Keratinocyte (primary cell): ENCODE results near the gene COIL.

Source experiments
- CTCF ChIP-seq, 3 experiments: IDR thresholded peaks in 1 of 3; conservative IDR thresholded peaks in 1 of 3; optimal IDR thresholded peaks in 1 of 3; 2 replicates in 2 of 3; 3 replicates in 1 of 3; pipeline versions ENCODE3 to v1.5.1; 2011; ENCODE audit warnings: low read length in 3 of 3, mild to moderate bottlenecking in 3 of 3, moderate library complexity in 2 of 3, control low read depth in 1 of 3, inconsistent platforms in 1 of 3; ENCODE audit not compliant: insufficient read depth in 2 of 3; ENCODE audit errors: extremely low read depth in 1 of 3
- EZH2 ChIP-seq: IDR thresholded peaks from one replicate; pipeline ENCODE4 v1.6.1; 2012; ENCODE audit warnings: inconsistent platforms, mild to moderate bottlenecking, low read length, moderate library complexity

- no peak for TF ChIP-seq CTCF (optimal IDR thresholded peaks at IDR 0.05 in 1 of 3, IDR thresholded peaks at IDR 0.05 in 1 of 3, conservative IDR thresholded peaks at IDR 0.05 in 1 of 3; ENCODE audit: extremely low read depth in 1 of 3, insufficient read depth in 2 of 3, low read length in 3 of 3)
- no peak for TF ChIP-seq EZH2
These were observed 24.0 kb downstream of the COIL start for GRCh38 chr17:56936697-56937322.
